NCI-H1694 (cell line): ENCODE results near the gene CBLN1.
"Not testable (repeated sequence)": the region's sequence is repeated elsewhere in the genome, so short reads cannot be mapped to it uniquely, and the experiment has no call there.

Experiments
- DNase-seq: peaks from one replicate; lab custom pipeline; 2025; lab: John Stamatoyannopoulos, UW

CBLN1 gene

DNA sequence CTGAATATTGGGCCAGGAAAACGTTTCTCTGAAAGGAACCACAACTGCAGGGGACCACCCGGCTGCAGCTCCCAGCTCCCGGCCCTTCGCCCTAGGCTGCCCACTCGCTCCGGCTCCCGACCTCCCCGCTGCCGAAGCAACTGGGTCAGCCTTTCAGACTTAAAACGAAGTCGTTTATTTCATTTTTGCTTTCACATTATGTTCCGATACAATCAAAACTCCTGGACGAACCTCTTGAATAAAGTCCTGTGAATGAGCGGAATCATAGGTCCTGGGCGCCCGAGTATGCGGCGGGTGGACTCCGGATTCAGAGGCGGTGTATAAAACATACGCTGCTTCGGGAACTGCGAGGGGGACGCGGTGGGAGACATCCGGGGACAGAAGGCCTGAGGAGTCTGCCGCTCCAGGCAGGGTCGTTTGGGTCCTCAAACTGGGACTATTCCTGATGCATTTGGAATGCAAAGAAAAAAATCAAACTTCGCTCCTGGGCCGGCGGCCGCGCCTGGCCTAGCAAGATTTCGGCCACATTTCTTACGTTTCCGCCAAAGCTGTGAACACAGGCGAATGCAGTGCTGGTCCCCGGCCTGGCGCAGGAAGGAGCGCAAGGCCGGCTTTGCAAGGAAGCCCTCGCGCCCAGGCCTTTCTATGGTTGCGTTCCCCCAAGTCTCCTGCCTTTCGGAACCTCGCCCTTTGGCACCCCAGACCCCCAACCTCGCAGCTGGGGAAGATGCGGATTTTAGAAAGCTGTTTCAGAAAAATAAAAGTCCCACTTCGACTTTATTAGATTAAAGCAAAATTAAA lies 3.7 kb downstream of the CBLN1 start:
- DNase-seq, result no peak

DNA sequence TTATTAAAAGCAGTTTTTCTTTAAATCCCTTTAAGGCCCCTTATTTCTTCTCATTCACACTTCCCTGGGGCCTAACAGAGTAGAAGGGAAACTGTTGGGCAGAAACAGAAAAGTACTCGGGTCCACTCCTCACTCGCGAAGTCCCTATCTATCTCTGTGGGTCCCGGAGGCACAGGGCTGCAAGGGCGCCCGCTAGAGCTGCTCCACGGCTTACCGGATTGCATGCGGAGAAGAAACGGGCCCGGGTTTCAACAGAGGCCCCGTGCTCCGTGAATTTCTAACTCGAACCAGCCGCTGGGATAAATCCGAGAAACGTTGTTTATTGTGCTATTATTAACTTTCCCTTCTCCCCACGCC lies 4.3 kb downstream of the CBLN1 start:
- DNase-seq, result no peak

DNA sequence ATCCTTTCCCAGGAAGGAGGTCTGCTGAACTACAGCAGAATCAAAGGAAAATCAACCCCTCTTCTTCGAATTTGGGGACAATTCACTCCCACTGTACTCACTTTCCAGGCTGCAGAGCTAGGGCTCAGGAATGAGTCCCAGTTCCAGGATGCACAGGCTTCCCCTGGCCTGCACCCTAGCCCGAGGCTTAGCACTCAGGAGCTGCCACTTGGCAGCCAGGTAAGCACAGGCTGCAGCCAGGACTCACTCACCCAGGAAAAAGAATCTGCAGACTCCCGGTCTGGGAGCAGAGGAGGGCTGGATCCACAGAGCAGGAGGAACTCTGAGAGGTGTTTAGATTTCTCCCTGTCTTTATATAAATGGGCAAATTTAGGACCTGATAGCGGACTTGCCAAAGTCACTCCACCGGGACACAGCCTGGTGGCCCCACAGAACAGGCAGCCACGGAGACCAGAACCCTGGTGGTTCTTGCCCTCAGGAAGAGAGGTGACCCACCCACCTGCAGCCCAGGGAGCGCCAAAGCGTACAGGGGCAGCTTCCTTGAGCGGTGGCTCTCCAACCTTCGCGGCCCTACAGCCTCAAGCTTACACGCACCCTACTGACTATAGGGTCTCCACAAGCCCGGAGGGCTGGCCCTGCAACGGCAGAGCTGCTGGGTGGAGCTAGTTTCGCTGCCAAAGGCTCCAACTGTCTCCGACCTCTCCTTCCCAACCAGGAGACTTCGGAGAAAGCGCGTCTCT lies 4.8 kb downstream of the CBLN1 start:
- DNase-seq, result no peak

DNA sequence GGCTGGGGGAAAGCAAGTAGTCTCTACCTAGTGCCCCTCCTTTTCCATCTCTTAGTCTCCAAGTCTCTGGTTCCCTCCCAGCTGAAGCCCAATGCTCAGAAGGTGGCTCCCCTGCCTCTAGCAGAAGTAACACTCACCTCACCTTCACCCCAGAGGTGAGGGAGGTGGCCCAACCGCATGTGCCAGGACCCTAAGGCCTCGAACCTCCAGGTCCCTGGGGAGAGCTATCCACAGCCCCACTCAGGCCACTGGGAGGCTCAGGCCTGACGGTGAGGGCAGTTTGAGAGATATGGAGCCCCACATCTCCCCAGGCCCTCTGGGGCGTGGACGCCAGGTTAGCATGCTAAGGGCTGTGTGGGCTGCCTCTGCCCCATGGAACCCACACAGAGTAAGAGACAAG lies 5.8 kb downstream of the CBLN1 start:
- no peak for DNase-seq

DNA sequence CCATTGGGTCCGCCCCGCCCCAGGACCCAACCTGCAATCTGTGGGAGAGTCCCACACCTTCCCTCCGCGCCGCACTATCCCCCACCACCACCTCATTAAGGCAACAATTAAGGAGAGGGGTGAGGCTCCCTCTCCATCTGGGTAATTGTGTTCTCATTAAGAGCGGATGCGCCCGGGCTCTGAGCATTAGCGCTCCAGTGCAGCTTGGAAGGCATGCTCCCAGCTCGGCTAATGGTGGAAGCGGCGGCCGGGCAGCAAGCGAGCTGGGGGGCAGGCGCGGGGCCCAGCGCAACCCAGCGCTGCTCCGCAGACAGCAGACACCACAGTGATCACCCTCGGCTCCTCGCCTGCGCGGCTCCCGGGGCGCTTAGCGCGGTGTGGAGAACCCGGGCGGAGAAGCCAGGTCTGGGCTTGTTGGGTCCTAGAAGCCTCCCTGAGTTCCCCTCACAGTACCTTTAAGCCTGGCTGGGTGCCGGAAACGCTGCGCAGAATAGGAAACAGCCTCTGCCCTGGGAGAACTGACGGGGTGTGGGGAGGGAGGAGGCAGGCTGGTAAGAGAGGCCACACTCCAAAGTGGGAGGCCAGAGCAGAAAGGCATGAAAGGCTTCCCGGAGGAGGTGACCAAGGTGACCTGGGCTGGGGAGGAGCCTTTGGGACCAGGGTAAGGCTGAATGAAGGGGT lies 6.4 kb downstream of the CBLN1 start:
- DNase-seq, result no peak

DNA sequence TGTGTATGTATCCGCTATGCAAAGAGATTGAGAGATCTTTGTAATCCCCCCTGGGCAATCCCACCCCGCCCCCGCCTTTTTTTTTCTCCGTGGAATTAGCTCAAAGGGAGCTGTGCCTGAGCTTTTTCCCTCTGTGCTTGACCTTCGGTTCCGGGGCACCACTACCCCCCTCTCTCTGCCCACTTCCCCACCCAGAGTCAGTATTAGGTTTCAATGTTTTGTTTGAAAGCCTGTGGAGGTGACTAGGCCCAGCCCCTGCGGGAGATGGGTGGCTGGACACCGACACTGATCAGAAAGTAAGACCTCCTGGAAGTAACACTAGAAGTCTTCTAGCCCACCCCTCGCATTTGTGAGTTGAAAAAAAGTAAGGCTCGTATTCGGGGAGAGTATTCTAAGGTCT lies 7.0 kb downstream of the CBLN1 start:
- DNase-seq, result no peak

DNA sequence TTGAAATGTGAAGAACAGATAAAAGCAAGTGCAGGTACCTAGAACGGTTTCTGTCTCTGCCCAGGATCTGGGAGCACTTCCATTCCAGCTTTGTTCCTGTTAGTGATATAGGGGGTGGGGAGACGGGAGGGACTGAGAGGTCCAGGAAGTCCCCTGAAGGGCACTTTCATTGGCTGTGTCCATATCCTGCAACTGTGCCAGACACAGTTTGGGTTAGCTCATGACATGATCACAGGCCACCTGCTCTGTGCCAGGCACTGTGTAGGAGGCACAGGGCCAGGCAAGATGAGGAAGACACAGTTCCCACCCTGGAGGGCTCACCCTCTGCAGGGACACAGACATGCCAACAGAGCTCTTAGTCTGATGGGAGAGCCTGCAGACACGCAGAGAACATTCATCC lies 7.9 kb downstream of the CBLN1 start:
- DNase-seq, result no peak

DNA sequence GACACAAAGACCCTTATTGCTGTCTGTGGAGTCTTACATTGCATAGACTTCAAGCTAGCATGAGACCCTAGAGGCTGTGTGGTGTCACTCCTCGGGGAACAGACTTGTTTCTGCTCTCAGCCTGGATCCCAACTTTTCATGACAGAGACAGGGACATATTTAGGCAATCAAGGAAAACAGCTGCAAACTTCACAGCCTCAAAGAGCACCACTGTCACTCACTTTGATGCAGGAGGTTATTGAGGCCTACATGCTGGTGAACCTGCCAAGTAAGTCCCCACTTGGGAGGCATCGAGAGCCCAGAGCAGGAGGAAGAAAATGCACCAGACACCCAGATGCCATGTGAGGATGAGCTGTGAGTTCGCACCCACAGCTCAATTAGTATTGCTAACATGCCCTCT lies 10.3 kb downstream of the CBLN1 start:
- no peak for DNase-seq

DNA sequence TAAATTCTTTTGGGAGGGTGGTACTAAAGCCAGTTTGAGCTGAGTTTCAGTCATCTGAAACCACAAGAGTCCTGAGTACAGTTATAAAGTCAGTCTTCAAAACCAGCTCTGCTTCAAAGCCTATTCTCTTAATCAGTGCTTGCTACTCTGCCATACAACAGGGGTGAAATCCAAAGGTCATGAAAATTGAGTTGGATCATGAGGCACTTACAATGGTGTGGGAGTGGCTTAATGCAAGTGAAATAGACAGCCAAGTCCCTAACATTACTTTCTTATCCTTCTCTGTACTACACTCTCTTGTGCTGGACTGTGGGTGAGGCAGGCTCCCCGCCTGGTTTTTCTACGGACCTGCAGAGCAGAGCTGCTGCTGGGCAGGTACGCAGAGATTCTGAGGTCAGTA lies 12.4 kb downstream of the CBLN1 start:
- DNase-seq, result no peak

DNA sequence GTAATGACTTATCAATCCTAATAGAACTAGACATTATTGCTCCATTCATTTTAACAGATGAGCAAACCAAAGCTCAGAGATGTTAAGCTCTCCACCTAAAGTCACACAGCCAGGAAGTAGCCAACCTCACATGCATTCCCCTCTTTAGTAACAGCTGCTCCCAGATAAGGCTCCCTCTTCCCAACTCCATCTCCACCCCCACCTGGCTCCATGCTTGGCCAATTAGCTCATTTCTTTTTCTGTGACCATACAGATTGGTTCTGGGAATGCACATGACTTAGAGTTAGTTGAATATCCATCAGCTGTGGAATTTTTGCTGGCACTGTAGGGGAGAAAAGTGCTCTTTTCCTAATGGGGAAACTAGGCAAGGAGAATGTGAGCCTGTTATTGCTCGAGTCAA lies 13.0 kb downstream of the CBLN1 start:
- DNase-seq, result no peak

DNA sequence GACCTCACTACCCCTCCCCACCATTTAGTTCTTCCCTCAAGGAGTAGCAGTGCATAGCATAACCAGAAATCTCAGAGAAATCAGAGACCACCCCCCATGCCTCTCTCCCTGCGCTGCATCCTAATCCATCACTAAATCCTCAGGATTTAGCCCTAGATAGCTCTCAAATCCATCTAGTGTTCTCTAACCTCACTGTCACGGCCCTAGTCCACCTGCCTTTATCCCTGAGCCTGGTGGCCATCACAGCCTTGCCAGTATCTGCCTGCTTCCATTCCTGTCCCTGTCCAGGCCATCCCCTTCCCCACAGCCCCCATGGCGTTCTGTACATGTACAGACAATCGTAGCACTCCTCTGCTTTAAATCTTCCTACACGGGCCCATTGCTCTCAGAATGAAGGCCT lies 19.1 kb downstream of the CBLN1 start:
- DNase-seq, result no peak

DNA sequence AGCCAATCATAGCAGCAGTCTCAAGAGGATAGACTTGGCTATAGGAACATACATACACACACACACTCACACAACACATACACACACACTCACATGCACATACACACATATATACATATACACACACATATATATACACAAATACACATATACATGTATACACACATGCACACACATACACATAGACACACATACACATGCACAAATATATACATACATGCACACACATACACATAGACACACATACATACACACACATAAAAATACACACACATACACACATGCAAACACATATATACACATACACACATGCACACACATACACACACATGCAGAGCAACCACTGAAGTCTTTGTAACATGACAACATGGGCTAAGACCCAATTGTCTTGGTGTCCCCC lies 19.7 kb downstream of the CBLN1 start:
- no peak for DNase-seq

DNA sequence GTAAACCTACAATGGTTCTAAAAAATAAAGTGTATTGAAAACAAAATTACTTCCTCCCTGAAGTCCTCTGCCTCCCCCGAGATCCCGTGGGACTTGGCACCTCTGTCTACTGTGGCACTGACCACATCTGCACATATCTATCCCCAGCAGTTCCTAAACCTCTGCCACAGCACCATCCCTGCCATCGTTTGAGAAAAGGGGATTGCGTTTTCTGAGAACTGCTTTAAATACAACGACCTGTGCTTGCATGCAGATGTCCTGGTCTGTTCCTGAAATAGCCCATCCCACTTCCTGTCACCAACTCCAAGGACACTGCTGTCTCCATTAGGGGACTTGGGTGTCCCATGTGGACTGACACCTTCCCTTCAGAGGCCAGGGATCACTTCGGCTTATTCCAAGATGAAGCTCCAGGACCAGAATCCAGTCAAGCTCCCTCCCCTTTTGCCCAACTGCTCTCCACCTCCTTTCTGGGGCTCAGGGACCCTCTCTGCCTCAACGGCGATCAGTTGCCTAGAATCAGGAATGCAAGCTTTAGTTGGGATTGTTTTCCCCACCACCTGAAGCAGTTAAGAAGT lies 20.6 kb downstream of the CBLN1 start:
- no peak for DNase-seq

DNA sequence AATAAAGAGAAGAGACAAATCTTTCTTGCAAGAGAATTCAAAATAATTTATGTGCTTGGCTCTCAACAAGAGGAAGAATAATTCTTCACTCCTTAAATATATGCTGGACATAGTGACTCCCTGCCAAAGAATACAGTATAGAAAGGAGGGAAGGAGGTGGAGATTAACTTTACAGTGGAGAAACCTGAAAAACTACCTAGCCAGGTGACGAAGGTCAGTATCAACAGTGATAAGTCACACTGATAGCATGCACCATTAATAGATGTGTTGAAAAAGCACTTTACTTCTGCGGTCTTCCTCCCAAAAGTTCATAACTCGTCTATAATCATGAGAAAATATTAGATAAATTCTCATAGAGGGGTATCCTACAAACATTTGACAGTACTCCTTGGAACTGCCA lies 21.4 kb downstream of the CBLN1 start:
- DNase-seq, result no peak

DNA sequence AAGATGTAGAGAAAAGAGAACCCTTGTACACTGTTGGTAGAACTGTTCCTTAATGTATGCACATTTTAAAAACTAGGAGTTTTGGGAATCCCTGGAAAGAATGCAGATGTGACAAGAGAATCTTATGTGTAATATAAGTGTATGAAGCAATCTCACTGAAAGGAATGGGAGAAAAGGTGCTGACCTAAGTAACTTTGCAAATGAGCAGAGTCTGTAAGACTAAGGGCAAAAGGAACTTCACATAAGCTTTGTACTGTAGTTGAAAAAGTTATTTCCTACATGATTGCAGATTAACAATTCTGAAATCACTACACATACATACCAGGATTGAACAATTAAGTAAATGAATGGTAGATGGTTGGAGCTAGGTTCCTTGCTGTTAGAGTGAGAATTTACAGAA lies 22.3 kb downstream of the CBLN1 start:
- DNase-seq, result no peak

DNA sequence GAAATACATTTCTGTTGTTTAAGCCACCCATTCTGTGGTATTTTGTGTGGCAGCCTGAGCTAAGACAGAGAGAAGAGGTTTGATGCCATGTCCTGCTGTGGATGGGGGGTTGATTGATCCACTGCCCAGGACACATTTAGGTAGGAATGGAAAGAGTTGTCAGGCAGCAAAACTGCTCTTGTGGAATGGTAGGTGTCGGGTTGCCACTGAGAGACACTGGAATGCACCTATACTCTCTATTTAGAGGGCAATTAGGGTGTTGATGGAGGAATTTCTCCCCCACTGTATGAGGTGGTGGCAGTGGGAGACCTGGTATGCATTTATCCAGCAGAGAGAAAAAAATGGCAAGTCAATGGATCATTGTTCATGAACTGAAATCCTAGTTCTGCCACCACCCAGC lies 30.9 kb downstream of the CBLN1 start:
- DNase-seq, result no peak

DNA sequence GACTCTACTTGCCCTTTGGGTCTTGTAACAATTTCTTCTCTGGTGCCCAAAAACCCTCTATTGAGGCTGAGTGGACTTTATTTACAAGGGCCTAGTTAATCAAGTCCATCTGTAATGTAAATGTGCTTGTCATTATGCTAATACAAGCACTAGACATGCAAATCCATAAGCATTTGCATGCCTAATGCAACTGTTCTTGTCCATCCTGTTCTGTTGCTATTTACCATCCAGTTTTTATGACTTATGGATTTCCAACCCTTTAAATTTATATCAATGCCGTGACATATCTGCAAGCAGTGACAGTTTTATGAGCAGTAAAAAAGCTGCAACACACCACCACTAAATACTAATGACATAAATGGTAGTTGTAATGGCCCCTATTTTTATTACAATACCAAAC lies 33.4 kb downstream of the CBLN1 start:
- DNase-seq, result no peak

DNA sequence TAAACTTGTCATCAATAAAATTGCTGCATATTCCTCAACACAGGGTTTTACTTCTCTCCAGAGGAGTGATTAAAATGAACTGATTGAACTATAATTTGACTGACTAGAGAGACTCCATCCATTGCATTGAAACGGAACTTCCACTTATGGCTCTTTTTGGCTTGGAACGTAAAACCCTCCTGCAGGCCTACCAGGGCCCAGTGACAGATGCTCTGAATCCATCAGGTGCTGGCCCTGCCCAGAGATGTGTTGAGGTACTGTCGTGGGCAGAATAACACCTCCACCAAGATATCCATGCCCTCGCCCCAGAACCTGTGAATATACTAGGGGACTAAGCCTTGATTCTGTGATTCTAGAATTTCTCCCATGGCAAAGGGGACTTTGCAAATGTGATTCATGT lies 45.4 kb downstream of the CBLN1 start:
- DNase-seq, result no peak

DNA sequence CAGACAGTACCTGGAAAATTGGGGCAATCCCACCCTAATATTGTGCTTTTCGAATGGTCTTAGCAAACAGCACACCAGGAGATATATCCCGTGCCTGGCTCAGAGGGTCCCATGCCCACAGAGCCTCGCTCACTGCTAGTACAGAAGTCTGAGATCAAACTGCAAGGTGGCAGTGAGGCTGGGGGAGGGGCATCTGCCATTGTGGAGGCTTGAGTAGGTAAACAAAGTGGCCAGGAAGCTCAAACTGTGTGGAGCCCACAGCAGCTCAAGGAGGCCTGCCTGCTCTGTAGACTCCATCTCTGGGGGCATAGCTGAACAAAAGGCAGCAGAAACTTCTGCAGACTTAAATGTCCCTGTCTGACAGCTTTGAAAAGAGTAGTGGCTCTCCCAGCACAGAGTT lies 53.3 kb downstream of the CBLN1 start:
- DNase-seq, result not testable (repeated sequence)
